SK-N-MC (cell line): ENCODE data around the gene WDR70.

Source experiments
- EZH2 ChIP-seq: fragments of 200-600 bp; sonication (generic); IDR thresholded peaks from one replicate; pipeline ENCODE4 v1.6.1; 2017; ENCODE audit warnings: antibody characterized with exemption
- FOXP2 ChIP-seq: optimal IDR thresholded peaks from 2 replicates; pipeline ENCODE3; 2011; ENCODE audit warnings: mild to moderate bottlenecking, moderate library complexity; ENCODE audit not compliant: insufficient read depth; ENCODE audit errors: extremely low read length, control extremely low read depth
- POLR2AphosphoS5 ChIP-seq: IDR thresholded peaks from 2 replicates; pipeline ENCODE4 v1.6.1; 2012; ENCODE audit warnings: mild to moderate bottlenecking, low read depth, low read length, borderline replicate concordance

DNA sequence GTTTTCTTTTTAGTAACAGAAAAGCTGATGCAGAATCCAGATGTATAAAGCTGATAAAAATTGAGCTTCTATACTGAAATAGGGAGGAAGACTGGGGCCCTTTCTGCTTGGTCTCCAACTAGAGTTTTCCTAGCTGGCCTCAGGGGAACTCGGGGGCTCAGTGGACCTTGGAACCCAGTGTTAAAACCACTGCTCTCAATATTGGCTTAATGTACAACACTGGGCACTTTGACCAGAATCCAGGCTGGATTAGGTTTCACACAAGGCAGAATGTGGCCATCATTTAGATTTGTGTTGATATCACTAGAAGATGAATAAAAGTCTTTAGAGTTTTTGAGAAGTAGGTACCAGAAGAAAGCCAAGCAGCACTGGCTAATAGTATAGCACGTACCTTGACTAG is 346.1 kb downstream of the WDR70 start:
- TF ChIP-seq EZH2 (no peak), POLR2AphosphoS5 (no peak), FOXP2 (no peak)
